ENCODE data around the gene ADAMTS17.

GRCh38 chr15:100224206-100225185 is 117.3 kb downstream of the ADAMTS17 start:
- no peak for TF ChIP-seq CTCF (IDR thresholded peaks at IDR 0.05)
- TF ChIP-seq POLR2A (IDR thresholded peaks at IDR 0.05), result no peak
